GM12878 (cell line): ENCODE results near the gene LMTK3.

Experiments
- CEBPB ChIP-seq, 2 experiments: fragments of 150-350 bp in 1 of 2; IDR thresholded peaks; 2 replicates each; pipeline ENCODE4 v1.6.1; 2012 to 2014; ENCODE audit warnings: low read depth in 2 of 2, low read length in 2 of 2, borderline replicate concordance in 1 of 2, inconsistent platforms in 1 of 2
- KDM1A ChIP-seq: fragments of 200-600 bp; sonication (generic); IDR thresholded peaks from 2 replicates; pipeline ENCODE4 v1.6.1; 2016; ENCODE audit warnings: borderline replicate concordance
- PAX5 ChIP-seq: IDR thresholded peaks from 2 replicates; pipeline ENCODE4 v1.6.1; 2011; ENCODE audit warnings: low read depth, low read length, borderline replicate concordance
- PKNOX1 ChIP-seq: fragments of 450-650 bp; IDR thresholded peaks from 2 replicates; pipeline ENCODE4 v1.6.1; 2016; ENCODE audit warnings: mild to moderate bottlenecking
- SP1 ChIP-seq: IDR thresholded peaks from one replicate; pipeline ENCODE4 v1.6.1; 2011; ENCODE audit warnings: low read depth, low read length
- ZNF24 ChIP-seq: fragments of 450-650 bp; IDR thresholded peaks from 2 replicates; pipeline ENCODE4 v1.6.1; 2017; ENCODE audit warnings: antibody characterized with exemption, mild to moderate bottlenecking

- TF ChIP-seq KDM1A = no peak
- no peak for TF ChIP-seq CEBPB (IDR thresholded peaks at IDR 0.05; ENCODE audit: borderline replicate concordance in 1 of 2, low read depth in 2 of 2, low read length in 2 of 2)
- no peak for TF ChIP-seq PKNOX1
- TF ChIP-seq PAX5 = no peak
- TF ChIP-seq ZNF24 = no peak
- no peak for TF ChIP-seq SP1
These were observed 17.8 kb downstream of the LMTK3 start for GRCh38 chr19:48493718-48494401.
